Measurements from ENCODE around the gene RASSF7.
A peak's percentile ranks its signal among the peaks of the same experiment; 100 is the strongest.

RASSF7 gene

DNA sequence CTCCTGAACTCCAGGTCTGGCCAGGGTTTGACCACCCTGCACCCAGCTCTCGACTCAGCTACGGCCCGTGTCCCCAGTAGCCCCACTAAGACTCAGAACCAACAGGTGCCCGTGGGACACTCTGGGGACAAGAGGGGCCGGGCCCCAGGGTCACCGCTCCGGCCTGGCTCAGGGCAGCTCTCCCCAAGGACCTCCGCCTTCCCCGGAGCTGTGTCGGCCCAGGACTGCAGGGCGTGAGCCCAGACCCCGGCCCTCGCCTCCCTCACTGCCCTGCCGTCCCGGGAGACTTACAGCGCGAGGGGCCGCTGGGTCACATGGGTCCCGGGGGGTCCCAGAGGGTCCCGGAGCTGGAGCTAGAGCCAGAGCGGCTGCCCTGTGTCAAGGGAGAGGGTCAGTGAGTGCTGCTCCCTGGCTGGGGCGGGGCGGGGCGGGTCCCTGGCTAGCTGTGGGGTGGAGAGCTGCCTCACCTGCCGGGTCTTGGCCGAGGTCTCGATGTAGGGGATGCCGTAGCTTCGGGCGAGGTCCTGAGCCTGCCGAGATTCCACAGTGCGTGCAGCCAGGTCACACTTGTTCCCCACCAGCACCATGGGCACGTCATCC lies 27.7 kb upstream of the RASSF7 start:
- DNase-seq (ENCODE audit: low read depth) = no peak

GRCh38 chr11:533586-534395 lies 27.0 kb upstream of the RASSF7 start:
- no peak for DNase-seq (ENCODE audit: low read depth)

GRCh38 chr11:534396-535209 lies 26.2 kb upstream of the RASSF7 start:
- no peak for DNase-seq (ENCODE audit: low read depth)

- no peak for DNase-seq (ENCODE audit: low read depth)
Measured at GRCh38 chr11:535210-535518, 25.6 kb upstream of the RASSF7 start.

- DNase-seq (ENCODE audit: low read depth) = peak; percentile 91
Measured at GRCh38 chr11:535519-536454, 25.0 kb upstream of the RASSF7 start, which contains the start of gene HRAS. HRAS (minus strand) TSS chr11:535576.

- DNase-seq (ENCODE audit: low read depth) = peak; percentile 90
Measured at GRCh38 chr11:536841-537621, 23.7 kb upstream of the RASSF7 start, which contains the start of gene LRRC56. LRRC56 (plus strand) TSS chr11:537527; CDS start chr11:540685, 3,158 bp downstream.

DNA sequence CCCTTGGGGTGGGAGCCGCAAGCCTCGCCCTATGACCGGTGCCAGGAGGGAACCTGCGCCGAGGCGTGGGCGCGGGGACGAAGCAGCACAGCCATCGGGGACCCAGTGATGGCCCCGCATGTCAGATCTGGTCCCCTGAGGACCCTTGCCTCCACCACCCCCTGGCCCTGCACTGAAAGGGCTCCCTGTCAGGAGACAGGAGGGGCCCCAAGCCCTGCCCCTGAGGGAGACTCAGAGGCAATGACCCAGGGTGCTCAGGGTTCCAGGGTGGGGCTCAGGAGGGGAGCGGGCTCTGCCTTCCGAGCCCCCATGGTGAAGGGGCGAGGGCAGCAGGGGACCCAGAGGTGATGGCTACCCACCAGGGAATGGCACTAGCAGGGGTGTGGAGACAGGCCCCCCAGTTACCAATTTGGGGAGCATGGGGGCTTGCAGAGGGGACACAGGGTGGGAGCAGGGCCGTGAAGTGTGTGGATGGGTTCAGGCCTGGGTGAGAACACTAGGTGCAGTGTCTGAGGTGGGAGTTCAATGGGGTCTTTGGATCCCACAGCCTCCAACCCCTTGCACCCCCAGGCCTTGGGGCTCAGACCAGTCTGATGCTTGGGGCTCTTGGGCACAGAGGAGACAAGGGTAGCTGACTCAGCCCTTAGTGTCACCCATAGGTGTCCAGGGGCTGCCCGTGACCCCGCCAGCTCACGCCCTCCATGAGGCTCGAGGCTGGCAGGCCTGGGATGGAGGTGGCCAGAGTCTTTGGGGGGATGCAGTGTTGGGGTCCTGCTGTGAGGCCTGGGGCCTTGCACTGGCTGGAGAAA lies 22.9 kb upstream of the RASSF7 start:
- no peak for DNase-seq (ENCODE audit: low read depth)

DNA sequence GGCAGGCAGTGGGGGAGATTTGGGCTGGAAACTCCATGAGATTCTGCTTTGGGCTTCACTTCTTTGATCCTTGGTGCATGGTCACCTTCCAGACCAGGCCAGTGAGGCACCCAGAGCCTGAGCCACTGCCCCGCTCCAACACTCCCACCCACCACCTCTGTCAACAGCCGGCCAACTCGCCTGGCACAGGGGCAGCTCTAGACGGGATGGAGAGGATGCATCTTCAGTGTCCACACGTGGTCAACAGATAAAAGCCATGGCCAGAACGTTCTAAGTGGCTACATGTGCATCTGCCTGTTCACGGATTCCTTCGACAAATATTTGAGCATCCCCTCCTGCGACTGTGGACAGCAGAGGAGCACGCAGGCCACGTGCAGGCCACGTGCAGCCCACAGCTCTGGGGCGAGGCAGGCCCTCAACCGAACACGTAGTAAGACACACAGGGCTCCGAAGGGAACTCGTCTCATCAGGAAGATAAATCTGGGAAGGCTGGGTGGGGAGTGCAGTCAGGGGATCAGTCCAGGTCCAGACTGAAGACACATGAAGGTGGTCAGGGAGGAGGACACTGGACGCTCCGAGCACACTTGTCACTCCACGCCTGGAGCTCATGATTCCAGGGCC lies 22.2 kb upstream of the RASSF7 start:
- DNase-seq (ENCODE audit: low read depth) = no peak

DNA sequence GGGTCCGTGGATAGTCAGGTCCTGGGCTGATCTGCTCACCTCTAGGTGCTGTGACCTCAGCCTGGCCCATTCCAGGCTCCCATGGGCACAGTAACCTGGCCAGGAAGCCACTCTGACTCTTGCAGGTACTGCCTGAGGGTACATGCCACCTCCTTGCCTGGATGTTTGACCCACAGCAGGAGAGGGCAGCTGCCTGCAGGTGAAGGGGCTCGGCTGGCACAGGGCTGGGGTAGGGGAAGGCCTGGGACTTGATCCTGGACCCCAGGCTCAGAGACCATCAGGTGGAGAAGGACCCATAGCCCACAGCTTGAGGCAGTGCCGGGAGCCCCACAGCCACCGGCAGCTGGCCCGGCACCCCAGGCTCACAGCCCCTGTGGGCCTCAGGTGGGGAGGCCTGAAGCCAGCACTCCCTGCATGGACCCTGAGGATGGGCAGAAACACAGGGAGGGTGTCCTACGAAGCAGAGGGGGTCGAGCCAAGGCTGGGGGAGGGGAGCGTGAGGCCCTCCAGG lies 20.7 kb upstream of the RASSF7 start:
- DNase-seq (ENCODE audit: low read depth) = no peak

DNA sequence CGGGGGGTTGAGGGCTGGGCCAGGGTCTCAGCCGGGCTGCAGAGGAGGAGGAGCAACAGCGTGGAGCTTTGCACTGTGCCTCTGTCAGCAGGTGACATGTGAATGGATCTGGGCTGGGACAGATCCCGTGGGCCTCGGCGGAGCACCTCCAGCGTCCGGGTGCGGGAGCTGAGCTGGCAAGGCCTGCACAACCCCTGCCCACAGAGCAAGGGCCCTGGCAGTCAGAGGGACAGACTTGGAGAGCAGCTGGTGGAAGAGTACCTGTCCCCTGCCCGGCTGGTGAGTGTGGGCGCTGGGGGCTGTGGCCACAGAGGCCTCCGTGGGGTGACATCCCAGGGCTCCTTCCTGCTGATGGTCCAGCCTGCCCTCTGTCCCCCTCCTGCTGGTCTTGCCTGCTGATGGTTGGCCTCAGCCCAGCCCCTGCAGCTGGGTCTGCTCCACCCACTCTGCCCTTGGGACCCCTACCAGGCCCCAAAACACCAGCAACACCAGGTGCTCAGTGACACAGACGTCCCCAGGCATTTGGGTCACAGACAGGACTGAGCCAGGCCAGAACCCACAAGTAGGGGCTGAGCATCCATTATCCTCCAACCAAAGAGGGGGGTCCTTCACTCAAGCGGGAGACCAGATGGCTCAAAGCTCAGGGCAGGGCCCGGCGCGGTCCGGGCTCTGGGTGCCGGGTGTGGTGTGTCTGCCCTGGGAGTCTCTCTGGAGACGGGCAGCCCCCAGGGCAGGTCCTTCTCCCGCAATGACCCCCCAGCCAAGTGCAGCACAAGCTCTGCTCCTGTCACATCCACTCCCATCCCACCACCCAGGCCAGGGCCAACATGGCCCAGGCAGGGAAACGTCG lies 20.0 kb upstream of the RASSF7 start:
- DNase-seq (ENCODE audit: low read depth) = no peak

DNA sequence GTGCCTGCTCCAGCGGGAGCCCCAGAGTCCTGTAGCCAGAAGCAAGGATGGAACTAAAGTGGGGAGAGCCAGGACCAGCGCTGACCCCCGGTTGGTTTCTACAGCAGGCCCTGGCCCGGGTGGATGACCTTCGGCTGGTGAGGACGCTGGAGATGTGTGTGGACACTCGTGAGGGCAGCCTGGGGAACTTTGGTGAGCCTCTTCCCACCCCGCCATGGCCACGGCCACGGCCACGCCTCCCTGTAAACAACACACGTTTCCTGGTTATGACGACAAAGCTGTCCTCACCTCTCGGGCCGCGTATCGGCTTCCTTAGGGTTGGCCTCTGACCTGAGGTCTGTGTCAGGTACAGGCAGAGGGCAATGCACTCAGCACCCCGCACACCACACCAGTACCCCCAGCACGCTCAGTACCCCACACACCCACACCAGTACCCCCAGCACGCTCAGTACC lies 19.3 kb upstream of the RASSF7 start:
- DNase-seq (ENCODE audit: low read depth) = no peak

DNA sequence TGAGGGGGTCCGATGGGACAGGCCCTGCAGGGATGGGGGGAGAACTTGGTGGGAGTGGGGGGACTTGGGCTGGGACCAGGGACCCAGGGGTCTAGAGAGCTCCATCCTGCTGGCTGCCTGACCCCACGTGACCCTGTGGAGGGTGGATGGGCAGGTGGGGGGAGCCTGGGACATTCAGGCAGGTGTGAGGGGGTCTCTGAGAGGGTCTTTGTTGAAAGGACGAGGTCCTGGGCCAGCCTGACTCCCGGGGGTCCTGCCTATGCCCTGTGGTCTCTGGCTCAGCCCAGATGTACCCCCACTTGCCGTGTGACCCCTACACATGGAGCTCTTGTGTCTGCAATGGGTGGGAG lies 16.0 kb upstream of the RASSF7 start:
- DNase-seq (ENCODE audit: low read depth) = no peak

DNA sequence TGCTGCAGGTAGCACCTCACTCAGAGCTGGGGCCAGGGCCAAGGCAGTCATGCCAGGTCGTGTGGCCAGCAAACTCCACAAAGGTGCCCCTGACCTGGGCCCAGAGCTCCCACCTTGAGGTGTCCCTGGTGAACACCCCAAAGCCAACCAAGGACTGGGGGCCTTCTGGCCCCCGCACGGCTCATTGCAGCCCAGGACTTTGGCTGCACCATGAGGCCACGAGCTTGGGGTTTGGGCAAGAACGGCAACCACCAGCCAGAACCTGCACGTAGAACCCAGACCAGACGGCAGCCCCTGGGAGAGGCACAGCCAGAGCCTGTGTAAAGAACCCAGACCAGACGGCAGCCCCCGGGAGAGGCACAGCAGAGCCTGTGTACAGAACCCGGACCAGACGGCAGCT lies 15.6 kb upstream of the RASSF7 start:
- DNase-seq (ENCODE audit: low read depth) = no peak

DNA sequence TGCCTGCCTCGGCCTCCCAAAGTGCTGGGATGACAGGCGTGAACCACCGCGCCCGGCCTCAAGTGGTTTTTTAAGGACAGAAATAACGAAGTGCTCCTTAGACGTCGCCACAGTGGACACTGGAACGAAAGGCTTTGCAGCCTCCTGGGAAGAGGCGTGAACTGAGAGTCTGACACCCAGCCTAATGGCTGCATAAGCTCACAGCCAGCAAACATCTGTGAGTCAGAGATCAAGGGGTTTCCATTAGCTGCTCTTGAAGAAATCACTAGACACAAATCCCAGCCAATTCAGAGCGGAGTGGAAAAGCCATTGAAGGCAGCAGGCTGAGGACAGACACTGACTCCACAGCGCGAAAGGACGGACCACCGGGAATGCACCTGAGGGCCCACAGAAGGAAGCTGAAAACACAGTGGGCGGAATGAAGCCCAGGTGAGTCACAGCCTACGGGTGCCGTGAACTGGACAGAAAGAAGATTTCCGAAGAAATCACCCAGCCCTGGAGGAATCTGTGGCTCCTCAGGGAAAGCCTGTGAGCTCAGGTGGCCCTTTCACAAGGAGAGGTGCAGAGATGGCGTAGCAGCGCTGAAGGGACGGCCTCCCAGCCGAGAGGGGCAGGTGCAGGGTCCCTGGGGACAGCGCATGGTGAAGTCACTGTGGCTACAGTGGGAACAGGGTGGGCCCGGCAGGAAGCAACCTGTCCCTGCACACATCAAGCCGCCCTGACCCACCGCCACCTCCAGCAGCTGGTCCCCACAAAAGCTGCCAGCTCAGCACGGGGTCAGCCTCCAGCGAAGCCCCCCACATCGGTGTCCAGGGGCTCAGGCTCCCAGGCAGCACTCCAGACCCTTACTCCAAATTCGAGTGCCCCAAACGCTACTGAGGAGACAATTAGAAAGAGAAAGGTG lies 11.8 kb upstream of the RASSF7 start:
- DNase-seq (ENCODE audit: low read depth) = no peak

DNA sequence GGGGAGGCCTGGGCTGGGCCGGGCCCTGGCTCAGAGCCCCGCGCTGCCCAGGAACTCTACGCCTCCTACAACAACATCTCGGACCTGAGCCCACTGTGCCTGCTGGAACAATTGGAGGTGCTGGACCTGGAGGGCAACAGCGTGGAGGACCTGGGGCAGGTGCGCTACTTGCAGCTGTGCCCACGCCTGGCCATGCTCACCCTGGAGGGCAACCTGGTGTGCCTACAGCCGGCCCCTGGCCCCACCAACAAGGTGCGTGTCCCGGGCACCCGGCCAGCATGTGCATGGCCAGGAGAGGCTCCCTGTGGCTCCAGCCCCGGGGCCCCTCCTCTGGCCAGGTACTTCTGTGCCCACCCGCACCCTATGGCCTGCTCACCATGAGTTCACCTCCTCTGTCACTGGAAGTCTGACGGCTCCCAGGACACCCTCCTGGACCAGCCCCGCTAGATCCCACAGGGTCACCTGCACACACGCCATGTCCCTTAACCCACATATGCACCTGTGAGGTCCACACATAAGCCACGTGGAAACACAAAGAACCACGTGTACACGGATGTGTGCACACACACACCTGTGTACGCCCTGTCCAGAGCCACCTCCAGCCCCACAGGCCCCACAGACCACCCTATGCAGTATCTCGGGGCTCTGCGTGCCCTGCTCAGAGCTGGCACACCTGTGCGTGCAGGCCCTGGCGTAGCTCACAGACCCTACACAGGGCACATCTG lies 10.6 kb upstream of the RASSF7 start:
- no peak for DNase-seq (ENCODE audit: low read depth)

DNA sequence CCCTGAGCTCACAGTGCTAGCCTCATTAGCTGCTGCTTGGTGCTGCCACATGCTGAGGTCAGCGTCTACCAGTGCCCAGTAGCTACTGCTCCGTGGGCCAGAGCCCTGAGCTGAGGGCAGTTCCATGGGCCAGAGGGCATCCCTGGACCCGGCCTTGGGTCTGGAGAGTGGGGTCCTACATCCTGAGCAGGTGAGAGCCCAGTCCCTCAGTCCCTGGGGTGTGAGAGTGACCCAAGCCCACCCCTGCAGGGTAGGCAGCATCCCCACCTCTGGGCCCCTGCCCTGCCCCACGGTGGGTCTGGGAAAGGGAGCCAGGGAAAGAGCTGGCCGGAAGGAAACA lies 10.1 kb upstream of the RASSF7 start:
- no peak for DNase-seq (ENCODE audit: low read depth)

DNA sequence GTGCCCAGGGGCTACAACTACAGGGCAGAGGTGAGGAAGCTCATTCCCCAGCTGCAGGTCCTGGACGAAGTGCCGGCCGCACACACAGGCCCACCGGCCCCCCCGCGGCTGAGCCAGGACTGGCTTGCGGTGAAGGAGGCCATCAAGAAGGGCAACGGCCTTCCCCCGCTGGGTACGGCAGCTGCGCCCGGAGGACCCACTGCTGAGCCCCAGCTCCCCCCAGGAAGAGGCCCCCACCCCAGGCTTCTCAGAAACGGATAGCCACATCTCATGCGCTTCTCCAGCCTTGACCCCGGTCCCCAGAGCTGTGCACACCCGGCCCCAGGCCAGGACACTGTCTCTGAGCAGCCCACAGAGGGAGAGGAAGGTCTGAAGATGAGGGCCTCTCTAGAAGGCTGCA lies 9.6 kb upstream of the RASSF7 start:
- no peak for DNase-seq (ENCODE audit: low read depth)

Data from T-helper 22 cell (primary cell).